VCaP (cell line): ENCODE measurements around the gene ARHGAP22.

Source experiments
- H3K27ac ChIP-seq: fragments of 450-650 bp; 2 replicates; pipeline ENCODE4 v1.5.1; 2017
- CTCF ChIP-seq: fragments of 450-650 bp; conservative IDR thresholded peaks from 2 replicates; pipeline ENCODE4 v1.5.1; 2017; ENCODE audit warnings: mild to moderate bottlenecking, moderate library complexity

The ARHGAP22 gene

GRCh38 chr10:48554656-48555055, 50.2 kb downstream of the ARHGAP22 start:
- TF ChIP-seq CTCF = no peak
- H3K27ac ChIP-seq = no peak overlapping the region

GRCh38 chr10:48554246-48554645, 50.6 kb downstream of the ARHGAP22 start:
- H3K27ac ChIP-seq = no peak overlapping the region
- TF ChIP-seq CTCF = no peak

DNA sequence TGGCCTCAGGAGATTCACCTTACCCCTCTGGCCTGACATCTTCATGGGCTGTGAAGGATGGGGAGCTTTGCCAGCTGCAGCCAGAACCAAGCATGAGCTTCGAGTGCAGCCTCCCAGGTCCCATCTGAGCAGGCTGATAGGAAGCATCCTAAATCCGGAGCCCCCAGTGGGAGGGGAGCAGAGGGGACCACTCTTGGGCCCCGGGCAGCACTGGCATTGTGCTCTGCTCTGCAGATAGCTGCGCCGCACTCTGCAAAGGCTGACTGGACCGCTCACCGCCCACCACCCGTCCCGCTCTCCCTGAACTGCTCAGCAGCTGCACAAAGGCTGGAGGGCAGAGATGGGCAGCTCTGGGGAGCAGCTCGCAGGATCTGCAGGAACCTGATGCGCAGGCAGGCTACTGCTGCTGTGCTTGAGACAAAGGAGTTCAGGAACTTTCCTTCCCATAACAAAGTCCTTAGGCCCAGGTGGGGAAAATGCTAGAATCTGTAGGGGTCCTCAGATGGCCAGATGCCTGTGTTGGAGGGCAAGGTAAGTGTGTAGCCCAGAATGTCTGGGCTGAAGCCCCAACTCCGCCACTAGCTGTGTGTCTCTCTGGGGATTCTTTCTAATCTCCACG, 51.8 kb downstream of the ARHGAP22 start:
- no peak for TF ChIP-seq CTCF
- H3K27ac ChIP-seq = no peak overlapping the region

DNA sequence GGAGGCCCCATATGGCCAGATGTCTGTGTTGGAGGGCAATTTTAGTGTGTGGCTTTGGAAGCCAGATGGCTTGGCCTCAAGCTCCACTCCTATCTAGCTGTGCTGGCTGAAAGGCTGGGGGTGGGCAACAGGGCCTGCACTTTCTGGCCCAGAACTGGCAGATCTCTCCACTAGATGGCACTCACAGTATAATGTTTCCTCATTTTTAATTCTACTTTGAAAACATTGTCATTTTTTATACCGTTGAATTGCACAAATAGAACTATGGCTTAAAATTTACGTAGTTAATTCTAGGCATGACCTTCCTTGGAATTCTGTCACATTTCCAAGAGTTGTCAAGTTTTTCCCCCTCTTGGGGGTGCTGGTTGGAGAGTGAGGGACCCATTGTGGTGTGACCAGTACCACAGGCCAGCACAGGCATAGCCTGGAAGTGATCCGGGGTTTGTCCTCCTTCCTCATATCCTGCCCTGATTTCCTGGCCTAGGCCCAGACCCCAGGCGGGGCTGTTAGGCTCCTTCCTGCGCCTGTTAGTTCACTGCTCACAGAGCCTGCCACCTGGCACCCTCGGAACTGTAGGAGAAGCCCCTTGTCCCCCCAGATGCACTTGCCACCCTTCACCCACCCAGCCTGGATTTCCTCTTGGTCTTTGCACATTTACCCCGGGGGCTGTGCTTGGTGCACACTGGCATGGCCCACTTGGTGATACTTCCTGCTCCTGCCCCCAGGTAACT, 52.8 kb downstream of the ARHGAP22 start:
- TF ChIP-seq CTCF = peak; percentile 82
- no peak overlapping the region for H3K27ac ChIP-seq

- TF ChIP-seq CTCF = no peak
- no peak overlapping the region for H3K27ac ChIP-seq
Measured at GRCh38 chr10:48550977-48551376, 53.9 kb downstream of the ARHGAP22 start.

- no peak for TF ChIP-seq CTCF
- no peak overlapping the region for H3K27ac ChIP-seq
Measured at GRCh38 chr10:48550071-48550691, 54.7 kb downstream of the ARHGAP22 start.

- TF ChIP-seq CTCF = no peak
- no peak overlapping the region for H3K27ac ChIP-seq
Measured at GRCh38 chr10:48549236-48549635, 55.6 kb downstream of the ARHGAP22 start.
